GM23338 (cell line): ENCODE measurements around the gene ARHGAP19. TPM values are rescaled to one million over a fixed set of nuclear protein-coding genes. Genes with fewer than 3 reads are reported as not detected.

Source experiments
- ATAC-seq: fragments of 200-7000 bp; cut with Tn5 transposase; 3 replicates; pipeline ENCODE4 v1.9.1; 2020
- DNase-seq: peaks from one replicate; pipeline ENCODE4 v3.0.0-alpha.2; 2015; ENCODE audit warnings: low spot score
- H2AFZ ChIP-seq: fragments of 200-600 bp; sonication (generic); 2 replicates; pipeline ENCODE4 v1.8.0; 2016; ENCODE audit warnings: antibody characterized with exemption, mild to moderate bottlenecking, moderate library complexity
- H3F3A ChIP-seq: fragments of 200-600 bp; sonication (generic); replicated peaks from 2 replicates; pipeline ENCODE4 v1.8.0; 2017; ENCODE audit warnings: antibody characterized with exemption, mixed run types, low read depth
- H3K27ac ChIP-seq: fragments of 200-600 bp; sonication (generic); 2 replicates; pipeline ENCODE4 v1.6.1; 2016; ENCODE audit warnings: low read depth
- H3K27me3 ChIP-seq: fragments of 200-600 bp; sonication (generic); 2 replicates; pipeline ENCODE4 v1.8.0; 2016; ENCODE audit warnings: mild to moderate bottlenecking, mixed run types, moderate library complexity; ENCODE audit not compliant: insufficient read depth
- H3K36me3 ChIP-seq: fragments of 200-600 bp; sonication (generic); 2 replicates; pipeline ENCODE4 v1.8.0; 2016; ENCODE audit warnings: mild to moderate bottlenecking; ENCODE audit not compliant: insufficient read depth
- H3K4me1 ChIP-seq: fragments of 200-600 bp; sonication (generic); 2 replicates; pipeline ENCODE4 v1.8.0; 2016; ENCODE audit warnings: mild to moderate bottlenecking, moderate library complexity; ENCODE audit not compliant: insufficient read depth
- H3K4me2 ChIP-seq: fragments of 200-600 bp; sonication (generic); 2 replicates; pipeline ENCODE4 v1.7.1; 2017; ENCODE audit warnings: mixed run types
- H3K4me3 ChIP-seq: fragments of 200-600 bp; sonication (generic); 2 replicates; pipeline ENCODE4 v1.6.1; 2016; ENCODE audit warnings: mixed run types
- H3K79me2 ChIP-seq: fragments of 200-600 bp; sonication (generic); replicated peaks from 2 replicates; pipeline ENCODE4 v1.8.0; 2017; ENCODE audit warnings: mild to moderate bottlenecking; ENCODE audit not compliant: insufficient read depth
- H3K9me2 ChIP-seq: fragments of 200-600 bp; sonication (generic); 2 replicates; pipeline ENCODE4 v1.8.0; 2017; ENCODE audit not compliant: insufficient read depth
- H4K20me1 ChIP-seq: fragments of 200-600 bp; sonication (generic); replicated peaks from 2 replicates; pipeline ENCODE4 v1.8.0; 2017; ENCODE audit warnings: mild to moderate bottlenecking; ENCODE audit not compliant: insufficient read depth
- H3K27ac Mint-ChIP-seq: 2 replicates; pipeline ENCODE4 v1.8.0; 2020; ENCODE audit warnings: inconsistent platforms, mild to moderate bottlenecking, moderate library complexity, mixed read lengths
- H3K27me3 Mint-ChIP-seq: 3 replicates; pipeline ENCODE4 v1.8.0; 2022; ENCODE audit warnings: low read depth, mild to moderate bottlenecking, moderate library complexity, mixed read lengths, inconsistent platforms; ENCODE audit not compliant: insufficient read depth, poor library complexity
- H3K36me3 Mint-ChIP-seq: 3 replicates; pipeline ENCODE4 v1.8.0; 2021; ENCODE audit warnings: low read depth, mild to moderate bottlenecking, inconsistent platforms, moderate library complexity, mixed read lengths
- H3K4me1 Mint-ChIP-seq: 3 replicates; pipeline ENCODE4 v1.8.0; 2020; ENCODE audit warnings: mild to moderate bottlenecking, inconsistent platforms, mixed read lengths
- H3K4me3 Mint-ChIP-seq: 3 replicates; pipeline ENCODE4 v1.8.0; 2021; ENCODE audit warnings: moderate library complexity, mild to moderate bottlenecking, inconsistent platforms, mixed read lengths
- H3K9me3 Mint-ChIP-seq: 3 replicates; pipeline ENCODE4 v1.8.0; 2020; ENCODE audit warnings: moderate library complexity, mild to moderate bottlenecking, inconsistent platforms, mixed read lengths
- CREB1 ChIP-seq: fragments of 250-450 bp; sonication (Bioruptor Pico); IDR thresholded peaks from 2 replicates; pipeline ENCODE4 v1.5.0; 2020; ENCODE audit warnings: low read depth, mild to moderate bottlenecking, moderate library complexity
- CTCF ChIP-seq, 2 experiments: fragments of 200-600 bp in 1 of 2; sonication (generic) in 1 of 2; conservative IDR thresholded peaks; 2 replicates each; pipeline versions ENCODE4 v1.5.1 to v1.6.1; 2016 to 2017; ENCODE audit warnings: antibody characterized with exemption in 2 of 2, low read depth in 2 of 2, mild to moderate bottlenecking in 2 of 2, moderate library complexity in 1 of 2
- ETS1 ChIP-seq: IDR thresholded peaks from 2 replicates; pipeline ENCODE4 v1.6.1; 2016; ENCODE audit warnings: antibody characterized with exemption
- EZH2 ChIP-seq: fragments of 200-600 bp; sonication (generic); IDR thresholded peaks from one replicate; pipeline ENCODE4 v1.8.0; 2017; ENCODE audit warnings: antibody characterized with exemption, mild to moderate bottlenecking, low read depth; ENCODE audit not compliant: unreplicated experiment
- EZH2phosphoT487 ChIP-seq: fragments of 200-600 bp; sonication (generic); IDR thresholded peaks from one replicate; pipeline ENCODE4 v1.8.1; 2018; ENCODE audit warnings: antibody characterized with exemption; ENCODE audit not compliant: unreplicated experiment
- JUNB ChIP-seq: IDR thresholded peaks from one replicate; pipeline ENCODE4 v1.6.1; 2016; ENCODE audit warnings: antibody characterized with exemption; ENCODE audit not compliant: unreplicated experiment
- NANOG ChIP-seq: IDR thresholded peaks from 2 replicates; pipeline ENCODE4 v1.6.1; 2016; ENCODE audit warnings: antibody characterized with exemption, borderline replicate concordance
- POLR2AphosphoS5 ChIP-seq: IDR thresholded peaks from 2 replicates; pipeline ENCODE4 v1.6.1; 2016; ENCODE audit warnings: antibody characterized with exemption, low read depth
- REST ChIP-seq: IDR thresholded peaks from one replicate; pipeline ENCODE4 v1.6.1; 2018; ENCODE audit warnings: antibody characterized with exemption; ENCODE audit not compliant: unreplicated experiment
- STAT1 ChIP-seq: IDR thresholded peaks from one replicate; pipeline ENCODE4 v1.6.1; 2016; ENCODE audit warnings: antibody characterized with exemption; ENCODE audit not compliant: unreplicated experiment
- ZNF114 ChIP-seq: fragments of 250-450 bp; sonication (Bioruptor Pico); IDR thresholded peaks from 2 replicates; pipeline ENCODE4 v1.5.0; 2020; ENCODE audit warnings: mild to moderate bottlenecking, moderate library complexity
- ZNF331 ChIP-seq: fragments of 250-450 bp; sonication (Bioruptor Pico); IDR thresholded peaks from 2 replicates; pipeline ENCODE4 v1.5.0; 2020; ENCODE audit warnings: low read depth, mild to moderate bottlenecking, moderate library complexity
- ZNF462 ChIP-seq: fragments of 250-450 bp; sonication (Bioruptor Pico); IDR thresholded peaks from 2 replicates; pipeline ENCODE4 v1.5.0; 2020; ENCODE audit warnings: mild to moderate bottlenecking, moderate library complexity
- polyA plus RNA-seq: library from polyadenylated mRNA; unstranded; fragments of >200 nt; fragmentation: Nextera tagmentation; extraction: Ambion mirVana; gene quantifications from 2 replicates; pipeline ENCODE4 v1.2.1, GENCODE V29; 2016
- total RNA-seq: library from RNA; depleted of rRNA; stranded (reverse); fragments of >200 nt; shearing (Covaris generic); gene quantifications from 2 replicates; pipeline ENCODE4 v1.2.3, GENCODE V29; 2014

The ARHGAP19 gene
- total and polyA plus RNA-seq, 2 experiments from 2014 or later: 11.5 to 38.8 TPM

- H2AFZ ChIP-seq: no peak overlapping the region
- no peaks in the 10 kb centered on the region for H3K36me3 ChIP-seq
- H3K79me2 ChIP-seq: peaks cover 23% of the 10 kb centered on the region
- peaks cover 19% of the 10 kb centered on the region for H3K36me3 Mint-ChIP-seq
- H3F3A ChIP-seq: peaks cover 21% of the 10 kb centered on the region
- H3K4me3 ChIP-seq: no peak overlapping the region
- no peak overlapping the region for H3K27ac ChIP-seq
- H3K27me3 ChIP-seq: peaks cover 18% of the 10 kb centered on the region
- H3K27me3 Mint-ChIP-seq: peaks cover 24% of the 10 kb centered on the region
- peaks cover 15% of the 10 kb centered on the region for H4K20me1 ChIP-seq
- TF ChIP-seq CTCF (conservative IDR thresholded peaks at IDR 0.05; ENCODE audit: low read depth in 2 of 2) (no peak), EZH2 (no peak), EZH2phosphoT487 (no peak), ZNF114 (CRISPR knock-in tag) (no peak), POLR2AphosphoS5 (no peak), REST (no peak), ZNF331 (CRISPR knock-in tag) (no peak), NANOG (no peak), ETS1 (no peak), CREB1 (CRISPR knock-in tag) (no peak), JUNB (no peak), ZNF462 (CRISPR knock-in tag) (no peak), STAT1 (no peak)
- ATAC-seq (peak; percentile 7; the same call in 2 of the 3 replicates), DNase-seq (peak; percentile 54)
- no peak overlapping the region for H3K27ac Mint-ChIP-seq
- no peak overlapping the region for H3K4me3 Mint-ChIP-seq
- H3K9me2 ChIP-seq: no peaks in the 10 kb centered on the region
- H3K4me2 ChIP-seq: no peak overlapping the region
- H3K9me3 Mint-ChIP-seq: no peaks in the 10 kb centered on the region
- H3K4me1 ChIP-seq: peaks cover 47% of the 10 kb centered on the region
- H3K4me1 Mint-ChIP-seq: peaks cover 38% of the 10 kb centered on the region
Measured at GRCh38 chr10:97325754-97326153, 33.3 kb upstream of the ARHGAP19 start.
